HS-27A (cell line): ENCODE results near the gene MRC2.
"Not testable (repeated sequence)": the region's sequence is repeated elsewhere in the genome, so short reads cannot be mapped to it uniquely, and the experiment has no call there.

Source experiments
- DNase-seq: peaks from one replicate; pipeline ENCODE4 v3.0.0-alpha.2; 2012; ENCODE audit warnings: low read depth, missing footprints

The MRC2 gene

DNA sequence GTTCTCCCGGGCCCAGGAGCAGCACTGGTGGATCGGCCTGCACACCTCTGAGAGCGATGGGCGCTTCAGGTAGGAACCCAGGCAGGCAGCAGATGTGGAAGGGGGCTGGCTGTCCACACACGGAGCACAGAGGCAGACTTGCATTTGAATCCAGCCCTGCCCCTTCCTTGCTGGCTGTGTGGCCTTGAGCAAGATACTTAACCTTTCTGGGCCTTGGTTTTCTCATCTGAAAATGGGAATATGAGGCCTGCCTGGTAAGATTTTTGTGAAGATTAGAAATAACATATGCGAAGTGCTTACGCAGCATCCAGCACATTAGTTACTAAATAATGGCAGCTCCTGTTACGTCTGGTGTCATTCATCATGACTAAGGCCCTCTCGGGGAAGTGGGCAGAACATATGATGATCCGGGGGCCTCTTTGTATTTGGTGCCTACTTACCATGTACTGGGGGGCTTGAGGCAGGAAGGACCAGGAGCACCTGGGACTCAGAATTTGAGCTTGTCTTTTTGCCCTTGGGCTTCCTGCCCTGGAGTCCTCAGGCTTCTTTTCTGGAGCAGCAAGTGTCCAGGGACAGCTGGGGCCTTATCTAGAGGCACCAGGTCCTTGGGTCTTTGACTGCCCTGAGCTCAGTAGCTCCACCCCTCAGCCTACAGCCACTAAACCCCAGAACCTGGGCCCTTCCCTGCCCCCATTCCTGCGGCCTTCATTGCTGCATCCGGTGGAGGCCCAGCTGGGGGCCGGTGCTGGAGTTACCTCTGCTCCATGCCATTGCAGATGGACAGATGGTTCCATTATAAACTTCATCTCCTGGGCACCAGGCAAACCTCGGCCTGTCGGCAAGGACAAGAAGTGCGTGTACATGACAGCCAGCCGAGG lies 53.8 kb downstream of the MRC2 start:
- DNase-seq = no peak

DNA sequence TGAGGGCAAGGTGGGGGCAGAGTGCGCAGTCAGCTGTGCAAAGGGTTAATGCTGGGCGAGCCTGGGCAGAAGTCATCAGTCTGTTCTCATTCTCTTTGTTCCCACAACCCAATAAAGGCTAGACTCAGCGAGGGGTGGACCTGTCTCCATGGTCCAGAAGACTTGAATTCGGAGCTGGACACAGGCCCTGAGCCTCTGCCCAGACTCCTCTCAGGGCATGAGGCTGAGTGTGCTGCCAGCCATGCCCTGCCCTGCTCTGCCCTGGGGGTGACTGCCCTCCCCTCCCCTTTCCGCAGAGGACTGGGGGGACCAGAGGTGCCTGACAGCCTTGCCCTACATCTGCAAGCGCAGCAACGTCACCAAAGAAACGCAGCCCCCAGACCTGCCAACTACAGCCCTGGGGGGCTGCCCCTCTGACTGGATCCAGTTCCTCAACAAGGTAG lies 54.5 kb downstream of the MRC2 start:
- DNase-seq = no peak

DNA sequence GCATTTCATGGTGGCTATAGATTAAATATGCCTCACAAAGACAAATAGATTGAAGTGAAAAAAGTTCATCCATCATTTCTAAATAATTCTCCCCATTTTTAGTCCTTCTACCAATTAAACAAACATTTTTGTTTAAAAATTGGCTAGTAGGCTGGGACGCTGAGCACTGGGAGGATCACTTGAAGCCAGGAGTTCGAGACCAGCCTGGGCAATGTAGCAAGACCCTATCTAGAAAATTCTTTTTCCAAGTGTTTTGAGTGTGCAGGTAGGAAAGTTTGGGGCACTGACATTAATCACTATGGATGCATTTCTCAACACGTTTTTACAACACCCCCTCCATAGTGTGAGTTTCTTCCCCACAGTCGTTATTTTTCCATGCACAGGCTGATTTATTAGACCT lies 56.7 kb downstream of the MRC2 start:
- DNase-seq = no peak

DNA sequence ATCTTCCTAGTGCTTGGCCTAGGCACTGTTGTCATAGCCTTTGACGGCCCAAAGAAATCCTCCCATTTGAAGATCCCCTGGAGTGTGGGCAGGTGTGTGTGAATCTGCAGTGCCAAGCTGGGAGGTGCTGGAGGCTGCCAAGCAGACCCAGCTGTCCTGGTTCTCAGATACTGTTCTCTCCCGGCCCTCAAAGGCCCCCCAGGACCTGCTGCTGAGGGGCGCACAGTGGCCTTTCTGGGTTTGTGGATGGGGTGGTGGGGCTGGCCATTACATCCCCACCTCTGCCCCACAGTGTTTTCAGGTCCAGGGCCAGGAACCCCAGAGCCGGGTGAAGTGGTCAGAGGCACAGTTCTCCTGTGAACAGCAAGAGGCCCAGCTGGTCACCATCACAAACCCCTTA lies 60.5 kb downstream of the MRC2 start:
- no peak for DNase-seq

DNA sequence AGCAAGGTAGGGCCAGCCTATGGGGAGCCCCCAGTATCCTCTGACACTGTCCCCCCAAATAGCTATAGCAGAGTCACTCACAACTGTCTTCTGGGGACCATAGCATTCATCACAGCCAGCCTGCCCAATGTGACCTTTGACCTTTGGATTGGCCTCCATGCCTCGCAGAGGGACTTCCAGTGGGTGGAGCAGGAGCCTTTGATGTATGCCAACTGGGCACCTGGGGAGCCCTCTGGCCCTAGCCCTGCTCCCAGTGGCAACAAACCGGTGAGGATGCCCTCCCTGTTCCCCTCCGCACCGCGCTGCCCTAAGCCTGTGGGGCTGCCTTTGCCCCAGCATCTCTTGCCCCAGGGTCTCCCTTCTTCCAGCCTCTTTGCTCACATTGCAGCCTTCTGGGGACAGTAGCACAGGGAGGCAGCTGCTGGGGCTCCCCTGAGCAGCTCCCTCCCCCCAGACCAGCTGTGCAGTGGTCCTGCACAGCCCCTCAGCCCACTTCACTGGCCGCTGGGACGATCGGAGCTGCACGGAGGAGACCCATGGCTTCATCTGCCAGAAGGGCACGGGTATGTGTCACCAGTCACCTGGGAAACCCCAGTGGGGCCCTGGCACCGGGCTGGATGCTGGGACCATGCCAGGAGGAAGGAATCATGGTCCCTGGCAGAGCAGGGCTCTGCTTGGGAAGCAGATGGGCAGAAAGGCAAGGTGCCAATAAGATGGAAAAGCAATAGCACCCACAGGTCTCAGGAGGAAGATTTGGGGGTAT lies 61.1 kb downstream of the MRC2 start:
- no peak for DNase-seq

DNA sequence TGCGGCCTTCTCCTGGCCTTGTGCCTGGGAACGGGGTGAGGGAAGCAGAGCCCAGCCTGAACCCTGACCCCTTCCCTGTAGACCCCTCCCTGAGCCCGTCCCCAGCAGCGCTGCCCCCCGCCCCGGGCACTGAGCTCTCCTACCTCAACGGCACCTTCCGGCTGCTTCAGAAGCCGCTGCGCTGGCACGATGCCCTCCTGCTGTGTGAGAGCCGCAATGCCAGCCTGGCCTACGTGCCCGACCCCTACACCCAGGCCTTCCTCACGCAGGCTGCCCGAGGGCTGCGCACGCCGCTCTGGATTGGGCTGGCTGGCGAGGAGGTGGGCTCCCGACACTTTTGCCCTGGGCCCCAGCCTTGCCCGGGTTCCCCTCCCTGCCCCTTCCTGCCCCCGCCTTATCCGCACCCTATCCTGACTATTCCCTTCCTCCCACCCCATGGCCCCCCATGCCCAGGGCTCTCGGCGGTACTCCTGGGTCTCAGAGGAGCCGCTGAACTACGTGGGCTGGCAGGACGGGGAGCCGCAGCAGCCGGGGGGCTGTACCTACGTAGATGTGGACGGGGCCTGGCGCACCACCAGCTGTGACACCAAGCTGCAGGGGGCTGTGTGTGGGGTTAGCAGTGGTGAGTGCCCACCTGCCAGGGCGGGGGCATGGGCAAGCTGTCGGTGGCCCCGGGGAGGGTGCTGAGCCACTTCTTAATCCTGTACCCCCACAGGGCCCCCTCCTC lies 62.1 kb downstream of the MRC2 start:
- no peak for DNase-seq

DNA sequence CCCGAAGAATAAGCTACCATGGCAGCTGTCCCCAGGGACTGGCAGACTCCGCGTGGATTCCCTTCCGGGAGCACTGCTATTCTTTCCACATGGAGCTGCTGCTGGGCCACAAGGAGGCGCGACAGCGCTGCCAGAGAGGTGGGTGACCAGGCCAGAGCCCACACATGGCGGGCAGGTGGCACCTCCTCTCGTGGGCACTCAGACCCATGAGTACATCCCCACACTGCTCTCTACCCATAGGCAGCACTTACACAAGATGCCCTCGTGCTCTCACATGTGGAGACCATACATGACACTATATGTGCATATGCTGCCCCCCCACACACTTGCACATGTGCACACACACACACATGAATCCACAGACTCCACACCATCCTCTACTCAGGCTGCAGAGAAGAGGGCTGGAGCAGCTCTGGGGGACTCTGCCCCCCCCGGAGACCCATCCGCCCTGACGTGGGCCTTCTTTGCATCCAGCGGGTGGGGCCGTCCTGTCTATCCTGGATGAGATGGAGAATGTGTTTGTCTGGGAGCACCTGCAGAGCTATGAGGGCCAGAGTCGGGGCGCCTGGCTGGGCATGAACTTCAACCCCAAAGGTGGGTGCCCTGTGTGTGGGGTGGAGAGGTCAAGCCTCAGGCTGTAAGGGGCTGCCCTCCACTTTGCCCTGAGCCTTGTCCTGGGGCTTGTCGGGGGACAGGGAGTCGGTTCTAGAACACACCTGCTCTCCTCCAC lies 62.9 kb downstream of the MRC2 start:
- no peak for DNase-seq

DNA sequence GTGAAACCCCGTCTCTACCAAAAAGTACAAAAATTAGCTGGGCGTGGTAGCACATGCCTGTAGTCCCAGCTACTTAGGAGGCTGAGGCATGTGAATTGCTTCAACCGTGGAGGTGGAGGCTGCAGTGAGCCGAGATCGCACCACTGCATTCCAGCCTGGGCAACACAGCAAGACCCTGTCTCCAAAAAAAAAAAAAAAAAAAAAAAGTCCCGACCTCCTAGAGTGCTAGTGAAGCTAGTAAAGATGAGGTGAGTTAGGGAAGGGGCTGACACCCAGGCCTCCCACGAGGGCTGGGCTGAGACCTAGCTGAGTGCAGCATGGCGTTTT lies 64.1 kb downstream of the MRC2 start:
- not testable (repeated sequence) for DNase-seq

DNA sequence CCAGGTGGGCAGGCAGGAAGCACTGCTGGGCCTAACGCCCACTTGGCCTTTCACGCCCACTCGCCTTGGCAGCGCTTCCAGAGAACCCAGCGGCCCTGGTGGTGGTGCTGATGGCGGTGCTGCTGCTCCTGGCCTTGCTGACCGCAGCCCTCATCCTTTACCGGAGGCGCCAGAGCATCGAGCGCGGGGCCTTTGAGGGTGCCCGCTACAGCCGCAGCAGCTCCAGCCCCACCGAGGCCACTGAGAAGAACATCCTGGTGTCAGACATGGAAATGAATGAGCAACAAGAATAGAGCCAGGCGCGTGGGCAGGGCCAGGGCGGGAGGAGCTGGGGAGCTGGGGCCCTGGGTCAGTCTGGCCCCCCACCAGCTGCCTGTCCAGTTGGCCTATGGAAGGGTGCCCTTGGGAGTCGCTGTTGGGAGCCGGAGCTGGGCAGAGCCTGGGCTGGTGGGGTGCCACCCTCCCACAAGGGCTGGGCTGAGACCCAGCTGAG lies 64.7 kb downstream of the MRC2 start:
- no peak for DNase-seq

DNA sequence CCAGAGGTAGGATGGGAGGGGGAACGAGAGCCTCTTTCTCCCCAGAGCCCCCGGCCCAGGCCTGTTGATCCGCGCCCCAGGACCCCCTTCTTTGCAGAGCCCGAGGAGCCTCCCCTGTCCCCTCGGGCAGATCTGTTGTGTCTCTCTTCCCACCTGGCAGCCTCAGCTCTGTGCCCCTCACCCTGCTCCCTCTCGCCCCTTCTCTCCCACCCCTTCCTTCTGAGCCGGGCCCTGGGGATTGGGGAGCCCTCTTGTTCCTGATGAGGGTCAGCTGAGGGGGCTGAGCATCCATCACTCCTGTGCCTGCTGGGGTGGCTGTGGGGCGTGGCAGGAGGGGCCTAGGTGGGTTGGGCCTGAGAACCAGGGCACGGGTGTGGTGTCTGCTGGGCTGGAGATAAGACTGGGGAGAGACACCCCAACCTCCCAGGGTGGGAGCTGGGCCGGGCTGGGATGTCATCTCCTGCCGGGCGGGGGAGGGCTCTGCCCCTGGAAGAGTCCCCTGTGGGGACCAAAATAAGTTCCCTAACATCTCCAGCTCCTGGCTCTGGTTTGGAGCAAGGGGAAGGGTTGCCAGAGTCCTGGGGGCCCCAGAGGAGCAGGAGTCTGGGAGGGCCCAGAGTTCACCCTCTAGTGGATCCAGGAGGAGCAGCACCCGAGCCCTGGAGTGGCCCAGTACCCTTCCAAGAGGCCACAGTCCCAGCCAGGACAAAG lies 65.4 kb downstream of the MRC2 start:
- no peak for DNase-seq

DNA sequence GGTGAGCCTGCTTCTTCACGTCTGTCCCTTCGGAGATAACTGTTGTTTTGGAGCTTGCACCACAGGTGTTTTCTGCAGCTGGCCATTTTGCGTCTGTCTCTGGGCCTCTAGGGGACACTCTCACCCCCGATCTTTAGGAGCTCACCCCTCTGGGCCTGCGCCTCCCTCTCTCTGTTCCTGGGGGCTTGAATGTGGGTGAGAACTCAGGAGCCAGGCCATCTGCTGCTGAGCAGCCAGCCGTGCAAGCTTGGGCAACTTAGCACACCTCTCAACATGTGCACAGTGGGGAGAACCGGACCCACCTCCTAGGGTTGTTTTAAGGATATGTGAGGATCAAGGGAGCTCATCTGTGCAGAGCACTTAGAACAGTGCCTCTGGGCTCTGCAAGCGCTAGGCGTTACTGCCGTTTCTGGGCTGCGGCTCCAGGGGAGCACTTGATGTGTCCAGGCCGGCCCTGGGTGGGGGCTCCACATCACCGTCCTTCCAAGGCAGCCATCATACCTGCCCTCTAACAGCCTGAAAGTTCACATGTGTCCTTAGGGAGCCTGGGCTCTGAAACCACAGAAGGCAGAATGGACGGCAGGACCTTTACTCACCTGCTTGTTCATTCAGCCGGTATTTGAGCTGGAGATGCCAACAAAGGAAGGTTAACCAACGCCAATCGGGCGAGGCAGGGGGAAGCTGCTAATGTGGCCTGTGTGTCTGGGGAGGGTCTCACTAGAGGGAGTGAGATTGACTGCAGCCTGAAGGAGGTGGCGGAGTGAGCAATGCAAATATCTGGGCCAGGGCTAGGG lies 66.3 kb downstream of the MRC2 start:
- no peak for DNase-seq

DNA sequence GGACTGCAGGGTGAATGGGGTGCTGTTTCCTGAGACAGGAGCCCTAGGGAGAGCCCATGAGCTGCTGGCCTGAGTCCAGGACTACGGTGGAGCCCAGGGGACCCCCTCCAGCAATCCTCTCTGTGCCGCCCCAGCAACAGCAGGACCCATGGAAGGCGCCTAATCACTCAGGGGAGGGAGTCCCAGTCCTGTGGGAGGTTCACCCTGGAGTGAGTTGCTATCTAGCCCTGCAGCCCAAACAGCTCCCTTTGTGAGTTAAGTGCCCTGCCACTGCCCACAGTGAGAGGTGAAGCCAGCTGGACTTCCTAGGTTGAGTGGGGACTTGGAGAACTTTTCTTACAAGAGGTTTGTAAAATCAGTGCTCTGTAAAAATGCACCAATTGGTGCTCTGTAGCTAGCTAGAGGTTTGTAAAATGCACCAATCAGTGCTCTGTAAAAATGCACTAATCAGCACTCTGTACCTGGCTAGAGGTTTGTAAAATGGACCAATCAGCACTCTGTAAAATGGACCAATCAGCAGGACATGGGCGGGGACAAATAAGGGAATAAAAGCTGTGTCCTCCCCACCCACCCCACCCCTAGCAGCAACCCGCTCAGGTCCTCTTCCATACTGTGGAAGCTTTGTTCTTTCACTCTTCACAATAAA lies 67.7 kb downstream of the MRC2 start:
- DNase-seq = not testable (repeated sequence)

DNA sequence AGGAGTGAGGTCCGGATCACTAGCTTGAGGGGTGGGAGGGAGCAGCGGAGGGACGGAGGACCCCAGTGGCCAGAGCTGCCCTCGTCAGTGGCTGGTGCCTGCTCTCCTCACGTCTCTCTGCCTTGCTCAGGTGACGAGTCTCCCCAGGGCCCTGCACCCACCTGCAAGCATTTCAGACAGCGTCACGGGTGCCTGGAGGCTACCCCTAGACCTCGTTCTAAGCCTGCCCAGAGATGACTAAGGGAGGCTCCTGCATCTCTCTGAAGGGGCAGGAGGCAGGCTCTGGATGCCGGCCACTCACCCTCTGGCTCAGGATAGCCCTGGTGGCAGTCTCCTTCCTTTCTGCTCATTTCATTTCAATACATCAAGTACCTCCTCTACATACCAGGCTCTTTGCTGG lies 68.8 kb downstream of the MRC2 start:
- no peak for DNase-seq

DNA sequence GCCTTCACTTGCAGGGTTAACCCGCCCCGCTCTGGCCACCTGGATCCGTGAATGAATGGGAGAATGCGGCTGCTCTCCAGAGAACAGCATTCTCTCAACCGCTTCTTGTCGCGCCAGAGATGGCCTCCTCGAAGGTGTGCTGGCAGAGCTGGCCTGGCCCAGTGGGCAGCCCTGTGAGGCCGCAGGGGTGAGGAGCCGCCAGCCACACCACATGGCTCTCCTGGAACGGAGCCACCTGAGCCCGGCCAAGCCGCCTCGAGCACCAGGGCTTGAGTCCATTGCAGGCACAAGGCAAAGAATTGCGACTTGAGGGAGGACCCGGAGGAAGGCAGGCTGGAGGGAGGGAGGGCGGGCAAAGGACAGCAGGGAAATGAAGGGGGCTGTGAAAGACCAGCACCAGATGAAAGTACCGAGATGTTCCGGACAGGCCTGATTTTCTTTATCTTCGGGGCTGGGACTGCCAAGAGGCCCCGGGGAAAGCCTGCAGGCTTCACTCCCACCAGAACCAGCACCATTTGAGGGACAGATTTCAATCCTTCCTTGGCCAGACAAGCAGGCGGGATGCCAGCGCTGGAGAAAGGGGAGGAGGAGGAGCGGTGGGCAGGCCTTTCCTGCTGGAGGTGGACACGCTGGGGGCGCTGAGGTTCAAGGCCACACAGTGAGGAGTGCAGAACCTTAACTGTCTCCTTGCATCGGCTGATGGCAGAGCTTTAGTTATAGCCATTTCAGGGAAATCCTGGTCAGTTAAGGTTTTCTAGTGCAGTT lies 69.4 kb downstream of the MRC2 start:
- DNase-seq = no peak

DNA sequence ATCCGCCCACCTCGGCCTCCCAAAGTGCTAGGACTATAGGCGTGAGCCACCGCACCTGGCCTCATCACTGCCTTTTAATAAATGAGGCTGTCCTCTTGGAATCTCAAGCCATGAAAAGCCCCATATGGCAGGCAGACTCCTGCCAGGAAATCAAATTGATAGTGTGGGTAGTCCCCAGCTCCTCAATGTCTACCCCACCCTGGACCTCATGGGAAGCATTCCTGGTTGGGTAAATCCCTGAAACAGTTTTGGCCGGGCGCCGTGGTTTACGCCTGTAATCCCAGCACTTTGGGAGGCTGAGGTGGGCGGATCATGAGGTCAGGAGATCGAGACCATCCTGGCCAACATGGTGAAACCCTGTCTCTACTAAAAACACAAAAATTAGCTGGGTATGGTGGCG lies 71.0 kb downstream of the MRC2 start:
- DNase-seq = not testable (repeated sequence)

DNA sequence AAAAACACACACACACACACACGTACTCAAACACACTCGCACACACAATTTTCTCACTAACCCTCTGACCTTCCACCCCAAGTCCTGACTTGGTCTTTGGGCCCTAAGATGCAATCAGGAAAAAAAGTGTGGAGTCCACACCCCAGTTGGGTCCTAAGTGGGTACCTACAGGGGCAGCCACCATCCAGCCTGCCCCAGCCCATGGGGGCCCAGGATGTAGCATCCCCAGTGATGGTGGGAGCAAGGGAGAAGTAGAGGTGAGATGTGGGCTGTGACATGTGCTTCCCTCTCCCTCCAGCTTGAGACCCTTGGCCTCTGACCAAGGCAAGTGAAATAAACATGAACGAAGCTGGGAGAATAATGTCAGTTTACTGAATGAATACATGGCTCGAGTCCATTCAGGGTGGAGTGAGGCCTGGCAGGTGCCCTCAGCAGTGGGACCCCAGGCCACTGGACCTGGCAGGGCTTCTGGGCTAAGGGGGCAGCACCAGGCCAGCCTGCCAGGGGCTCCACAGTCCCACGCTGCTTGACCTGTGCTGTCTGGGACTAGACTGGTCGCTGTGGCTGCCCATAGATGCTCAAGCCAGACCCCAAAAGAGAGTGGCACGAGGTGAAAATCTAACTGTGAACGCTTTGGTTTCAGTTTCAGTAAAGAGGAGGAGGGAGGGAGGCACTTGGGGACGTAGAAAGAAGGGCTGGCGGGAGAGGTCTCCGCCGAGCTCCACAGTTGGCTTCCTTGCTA lies 73.7 kb downstream of the MRC2 start:
- no peak for DNase-seq

DNA sequence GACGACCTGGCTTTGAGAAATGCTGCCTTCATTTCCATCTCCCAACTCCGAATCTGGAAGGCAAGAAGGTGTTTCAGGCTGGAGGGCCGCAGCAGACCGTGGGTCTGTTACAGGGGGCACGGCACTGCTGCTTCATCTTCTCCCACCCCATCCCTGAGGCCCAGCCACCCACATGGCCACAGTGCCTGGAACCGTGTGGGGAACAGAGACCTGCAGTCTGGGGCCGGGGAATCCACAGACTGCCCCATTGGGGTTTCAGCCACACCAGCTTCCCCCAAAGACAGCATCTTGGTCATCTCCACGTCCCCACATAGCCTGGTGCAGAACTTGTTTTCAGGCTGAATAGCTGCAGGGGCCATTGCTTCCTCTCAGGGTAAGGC lies 74.2 kb downstream of the MRC2 start:
- DNase-seq = no peak

DNA sequence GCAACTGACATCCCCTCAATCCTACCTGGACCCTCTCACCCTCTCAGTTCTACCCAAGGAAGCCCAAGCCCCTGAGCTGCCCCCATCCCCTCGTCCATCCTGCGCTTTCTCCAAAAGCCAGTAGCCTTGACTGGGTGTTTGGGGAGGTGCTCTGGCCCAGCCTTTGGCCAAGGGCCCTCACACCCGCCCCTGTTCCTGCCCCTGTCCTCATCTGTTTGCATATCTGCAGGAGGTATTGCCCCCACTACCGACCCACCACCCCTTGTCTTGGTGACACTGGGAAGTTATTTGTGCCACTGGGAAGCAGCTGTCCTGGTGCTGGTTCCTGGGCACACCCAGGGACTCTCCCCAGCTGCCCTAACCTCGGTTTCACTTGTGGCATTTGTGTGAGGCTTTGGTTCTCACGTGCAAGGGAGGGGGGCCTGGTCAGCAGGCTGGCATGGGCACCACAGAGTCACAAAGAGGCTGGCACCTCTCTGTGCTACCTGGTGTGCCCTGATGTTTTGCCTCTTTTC lies 75.3 kb downstream of the MRC2 start:
- DNase-seq = no peak
